Heart left ventricle (tissue), 16 donors: Measurements from ENCODE around the gene SLX4IP. TPM values are rescaled to one million over a fixed set of nuclear protein-coding genes. Genes with fewer than 3 reads are reported as not detected.

Source experiments
- ATAC-seq, 4 donors: fragments of 200-7000 bp; cut with Tn5 transposase; one replicate each; pipeline ENCODE4 v1.9.1; 2020 to 2022; ENCODE audit warnings: moderate library complexity in 4 of 4, mild to moderate bottlenecking in 3 of 4, moderate number of reproducible peaks in 1 of 4
- DNase-seq, 5 donors: peaks; one replicate each; pipeline ENCODE4 v3.0.0-alpha.2; 2020
- H3K27ac ChIP-seq, 12 donors: fragments of 200-600 bp; sonication (generic) in 4 of 12; one replicate each; pipeline versions ENCODE4 v1.5.0 to v1.8.0; 2016 to 2022; ENCODE audit warnings: mild to moderate bottlenecking in 2 of 12
- H3K27me3 ChIP-seq, 9 donors: fragments of 200-600 bp; sonication (generic) in 2 of 9; one replicate each; pipeline versions ENCODE4 v1.5.1 to v1.8.0; 2016 to 2022; ENCODE audit warnings: mild to moderate bottlenecking in 3 of 9
- H3K36me3 ChIP-seq, 9 donors: fragments of 200-600 bp; sonication (generic) in 2 of 9; one replicate each; pipeline versions ENCODE4 v1.5.0 to v1.8.0; 2018 to 2022; ENCODE audit warnings: mild to moderate bottlenecking in 2 of 9
- H3K4me1 ChIP-seq, 12 donors: fragments of 200-600 bp; sonication (generic) in 4 of 12; one replicate each; pipeline versions ENCODE4 v1.5.0 to v1.8.0; 2016 to 2022; ENCODE audit warnings: mild to moderate bottlenecking in 3 of 12
- H3K4me3 ChIP-seq, 12 donors: fragments of 200-600 bp; sonication (generic) in 4 of 12; one replicate each; pipeline versions ENCODE4 v1.5.0 to v1.8.0; 2017 to 2022; ENCODE audit warnings: mild to moderate bottlenecking in 9 of 12, moderate library complexity in 4 of 12
- H3K9me3 ChIP-seq, 12 donors: fragments of 200-600 bp; sonication (generic) in 4 of 12; one replicate each; pipeline versions ENCODE4 v1.5.0 to v1.8.0; 2016 to 2022; ENCODE audit warnings: mild to moderate bottlenecking in 1 of 12
- POLR2A ChIP-seq, 2 donors: fragments of 450-650 bp; IDR thresholded peaks; one replicate each; pipeline ENCODE4 v1.6.1; 2017; ENCODE audit warnings: antibody characterized with exemption in 2 of 2, mild to moderate bottlenecking in 2 of 2, moderate library complexity in 2 of 2
- WGBS, 4 donors: extraction: QIAGEN DNeasy Blood & Tissue Kit in 2 of 4; methylation state at CpG; one replicate each; pipeline versions ENCODE4 v1.1.5 to v1.1.7; 2013 to 2018; 5-methylcytosine and 5-hydroxymethylcytosine counted together
- intact Hi-C, 10 donors: fragments of 100-400 bp; cut with DNase I; formaldehyde crosslinking; loops; one replicate each; pipeline versions ENCODE4 v1.11.1 to v1.14.2; 2022
- polyA plus RNA-seq, 2 donors: library from polyadenylated mRNA; stranded (reverse); fragments of 200-250 nt; gene quantifications; one replicate each; pipeline ENCODE4 v1.2.3, GENCODE V29; 2013
- total RNA-seq, 9 donors: library from RNA; depleted of rRNA in 2 of 9; stranded (reverse); fragments of >200 nt in 2 of 9; fragmentation: NEBNext Ultra II Directional in 3 of 9; extraction: Animal tissue kit (Norgen Biotek cat#: 25700) in 3 of 9; gene quantifications; one replicate each; pipeline versions ENCODE4 v1.1.0 to v1.2.4, GENCODE V29; 2016 to 2023
- TF ChIP-seq, protein P1 (sequence below), 12 donors: fragments of 200-600 bp; sonication (generic) in 4 of 12; IDR thresholded peaks; one replicate each; pipeline versions ENCODE4 v1.5.0 to v1.8.0; 2018 to 2022; ENCODE audit warnings: antibody characterized with exemption in 12 of 12, mild to moderate bottlenecking in 5 of 12
- donor health status: ischemic (EF 13 %, LVEDD 7.1; RV severe dilation, severe dysfunction).
- donor health status: healthy with polysubstance abuse.
- donor health status: DM: no; HTN: yes; CAD: no.
- donor health status: DM: no; HTN: no; CAD: no.
- donor health status: ischemic (EF 25% LVEDD 6.9; RV normal size, moderate dysfunction).
- donor health status: ischemic (EF 25% LVEDD 5.7; RV mildly dilated, moderate dysfunction).
- donor health status: healthy.
- donor health status: DM: yes; HTN: yes; CAD: no.
- donor health status: ischemic (EF 35%, LVEDD 5.7; RV mildly dilated, moderate dysfunction).
- donor health status: nonischemic (EF 11% LVEDD 7.7; RV severe dilation, severe dysfunction).
- donor health status: DM: yes; HTN: yes; CAD: no.
- donor health status: PGD.
- donor health status: ischemic (EF 29% LVEDD 5.4; RV normal size, mild dysfunction).
- donor health status: nonischemic (EF 23%, LVEDD 6.1; RV moderate dilation, normal function).

SLX4IP gene
- total and polyA plus RNA-seq, 11 donors = 1.1 to 4.3 (median 2.4) TPM

DNA sequence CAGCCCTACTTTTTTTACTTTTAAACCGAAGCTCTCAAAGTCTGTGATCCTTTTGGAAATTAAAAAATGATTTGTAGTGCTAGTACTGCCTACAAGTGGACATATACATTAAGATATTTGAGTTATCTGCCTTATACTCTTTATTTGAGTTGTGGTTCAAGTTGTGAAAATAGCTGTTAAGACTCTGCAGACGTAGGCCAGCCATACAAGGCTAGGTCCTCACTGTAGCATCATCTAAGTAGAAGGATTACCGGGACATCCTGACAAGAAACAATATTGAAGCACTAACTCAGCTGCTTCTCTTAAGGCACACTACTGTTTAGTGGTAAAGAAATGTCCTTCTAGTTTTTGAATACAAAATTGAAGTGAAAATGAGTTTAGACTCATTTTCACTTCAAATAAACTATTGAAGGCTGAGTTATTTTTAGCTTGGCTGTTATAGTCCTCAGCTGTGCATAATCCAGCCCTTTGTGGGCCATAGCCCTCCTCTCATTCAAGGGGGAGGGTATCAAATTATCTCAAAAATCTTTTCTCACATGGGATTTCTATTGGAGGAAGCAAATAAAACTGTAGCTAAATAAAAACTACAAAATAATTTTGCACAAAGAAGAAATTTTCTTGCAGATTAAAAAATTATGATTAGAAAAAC, 170.6 kb downstream of the SLX4IP start:
- DNase-seq (no peak), ATAC-seq (no peak)
- H3K27ac ChIP-seq = peak overlapping the region in 11 of 12 donors; percentile 48 to 77 (median 70)
- H3K27me3 ChIP-seq = no peaks in the 10 kb centered on the region
- H3K4me3 ChIP-seq = no peak overlapping the region
- H3K36me3 ChIP-seq = peaks cover 0 to 5% (median 0%) of the 10 kb centered on the region in 9 donors
- TF ChIP-seq, protein P1, sequence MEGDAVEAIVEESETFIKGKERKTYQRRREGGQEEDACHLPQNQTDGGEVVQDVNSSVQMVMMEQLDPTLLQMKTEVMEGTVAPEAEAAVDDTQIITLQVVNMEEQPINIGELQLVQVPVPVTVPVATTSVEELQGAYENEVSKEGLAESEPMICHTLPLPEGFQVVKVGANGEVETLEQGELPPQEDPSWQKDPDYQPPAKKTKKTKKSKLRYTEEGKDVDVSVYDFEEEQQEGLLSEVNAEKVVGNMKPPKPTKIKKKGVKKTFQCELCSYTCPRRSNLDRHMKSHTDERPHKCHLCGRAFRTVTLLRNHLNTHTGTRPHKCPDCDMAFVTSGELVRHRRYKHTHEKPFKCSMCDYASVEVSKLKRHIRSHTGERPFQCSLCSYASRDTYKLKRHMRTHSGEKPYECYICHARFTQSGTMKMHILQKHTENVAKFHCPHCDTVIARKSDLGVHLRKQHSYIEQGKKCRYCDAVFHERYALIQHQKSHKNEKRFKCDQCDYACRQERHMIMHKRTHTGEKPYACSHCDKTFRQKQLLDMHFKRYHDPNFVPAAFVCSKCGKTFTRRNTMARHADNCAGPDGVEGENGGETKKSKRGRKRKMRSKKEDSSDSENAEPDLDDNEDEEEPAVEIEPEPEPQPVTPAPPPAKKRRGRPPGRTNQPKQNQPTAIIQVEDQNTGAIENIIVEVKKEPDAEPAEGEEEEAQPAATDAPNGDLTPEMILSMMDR (IDR thresholded peaks at IDR 0.05) = no peak
- no peak for TF ChIP-seq POLR2A (IDR thresholded peaks at IDR 0.05)
- 91 to 95% (median 93%) methylated on average over 3 of the region's 3 CpGs for WGBS, 4 donors
- intact Hi-C loops = no loop called here
- peaks cover 0 to 11% (median 0%) of the 10 kb centered on the region in 12 donors for H3K9me3 ChIP-seq
- peaks cover 0 to 60% (median 10%) of the 10 kb centered on the region in 12 donors for H3K4me1 ChIP-seq

DNA sequence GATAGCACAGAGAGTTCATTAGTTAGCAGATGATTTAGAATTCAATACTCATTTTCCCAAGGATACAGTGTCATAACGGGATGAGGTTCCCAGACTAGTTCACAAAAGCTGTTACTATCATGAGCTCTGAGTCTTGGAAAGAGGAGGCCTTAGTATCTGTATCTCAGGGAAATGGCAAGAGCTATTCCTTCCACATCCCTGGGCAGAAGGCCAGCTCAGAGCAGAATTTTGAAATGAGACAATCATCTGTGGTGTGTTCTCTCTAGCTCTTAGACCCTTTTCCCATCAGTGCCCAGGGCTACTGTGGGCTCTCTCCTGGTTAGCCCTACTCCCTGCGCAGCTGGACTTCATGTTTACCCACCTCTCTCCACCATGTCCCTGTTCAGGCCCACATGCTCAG, 174.2 kb downstream of the SLX4IP start:
- DNase-seq (peak in 4 of 5 donors; percentile 69 to 83 (median 74)), ATAC-seq (peak; percentile 32 to 73 (median 68))
- TF ChIP-seq, protein P1 (IDR thresholded peaks at IDR 0.05) = no peak
- TF ChIP-seq POLR2A (IDR thresholded peaks at IDR 0.05) = no peak
- peaks cover 0 to 11% (median 0%) of the 10 kb centered on the region in 12 donors for H3K9me3 ChIP-seq
- intact Hi-C loops = no loop called here
- peak overlapping the region; percentile 66 to 96 (median 76) for H3K27ac ChIP-seq
- H3K4me1 ChIP-seq = peaks cover 0 to 52% (median 6%) of the 10 kb centered on the region in 12 donors
- no peaks in the 10 kb centered on the region for H3K27me3 ChIP-seq
- 66 to 81% (median 79%) methylated on average over 2 of the region's 2 CpGs for WGBS, 4 donors
- H3K4me3 ChIP-seq = no peak overlapping the region
- H3K36me3 ChIP-seq = peaks cover 0 to 4% (median 0%) of the 10 kb centered on the region in 9 donors

DNA sequence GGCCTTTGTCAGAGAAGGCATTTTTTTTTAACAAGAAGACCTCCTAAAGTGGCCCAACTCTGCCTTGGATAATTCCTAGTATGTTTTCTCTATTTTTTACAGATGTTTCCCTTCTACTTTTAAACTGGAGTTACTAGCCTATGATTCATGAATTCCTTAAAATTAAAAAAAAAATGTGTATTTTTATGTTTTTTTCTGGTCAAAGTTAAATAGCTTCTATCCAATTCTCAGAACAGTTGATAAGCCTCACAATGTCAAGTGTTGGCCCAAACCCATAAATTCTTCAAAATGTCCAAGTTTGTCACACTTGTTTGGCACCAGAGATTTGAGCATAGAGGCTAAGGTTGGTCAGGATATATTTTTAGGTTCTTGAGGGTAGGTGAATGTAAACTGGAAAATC, 174.7 kb downstream of the SLX4IP start:
- H3K4me3 ChIP-seq = no peak overlapping the region
- peak overlapping the region; percentile 66 to 96 (median 76) for H3K27ac ChIP-seq
- H3K36me3 ChIP-seq = peaks cover 0 to 5% (median 0%) of the 10 kb centered on the region in 9 donors
- ATAC-seq = peak in 2 of 4 donors; percentile 49 to 52
- H3K27me3 ChIP-seq = no peaks in the 10 kb centered on the region
- intact Hi-C loops = loop anchor here in 1 of 10 donors (5.0 kb wide), 2 partner anchors 63 to 663 kb away; partner anchors contain the start of gene JAG1
- TF ChIP-seq POLR2A (IDR thresholded peaks at IDR 0.05) = no peak
- TF ChIP-seq, protein P1 (IDR thresholded peaks at IDR 0.05) = no peak
- no peak for DNase-seq
- H3K4me1 ChIP-seq = peaks cover 0 to 48% (median 6%) of the 10 kb centered on the region in 12 donors
- peaks cover 0 to 11% (median 0%) of the 10 kb centered on the region in 12 donors for H3K9me3 ChIP-seq

DNA sequence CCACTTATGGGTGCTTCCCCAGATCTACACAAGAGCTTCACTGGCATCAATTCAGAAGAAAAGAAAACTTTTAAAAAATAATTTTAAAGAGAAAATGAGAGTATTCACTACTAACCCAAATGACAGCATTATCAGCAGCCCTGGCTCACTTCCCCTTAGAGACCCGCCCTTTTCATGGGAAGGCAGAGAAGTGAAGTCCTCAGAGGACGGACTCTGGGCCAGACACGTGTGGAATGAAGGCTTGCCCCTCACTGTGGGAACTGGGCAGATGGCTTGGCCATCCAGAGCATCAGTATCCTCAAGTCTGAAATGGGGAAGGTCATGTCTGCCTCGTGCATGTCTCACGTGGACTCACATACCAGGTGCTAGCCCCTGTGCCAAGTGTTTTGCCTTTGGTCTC, 175.1 kb downstream of the SLX4IP start:
- no peaks in the 10 kb centered on the region for H3K27me3 ChIP-seq
- peaks cover 0 to 5% (median 0%) of the 10 kb centered on the region in 9 donors for H3K36me3 ChIP-seq
- intact Hi-C loops = loop anchor here in 1 of 10 donors (5.0 kb wide), 2 partner anchors 62 to 662 kb away; partner anchors contain the start of gene JAG1
- WGBS, 4 donors = 55 to 74% (median 59%) methylated on average over 5 of the region's 5 CpGs
- peak; percentile 14 to 66 (median 60) for ATAC-seq
- H3K4me3 ChIP-seq = no peak overlapping the region
- peaks cover 0 to 9% (median 0%) of the 10 kb centered on the region in 12 donors for H3K9me3 ChIP-seq
- peak overlapping the region in 11 of 12 donors; percentile 14 to 96 (median 78) for H3K27ac ChIP-seq
- TF ChIP-seq, protein P1 (IDR thresholded peaks at IDR 0.05) = no peak
- no peak for TF ChIP-seq POLR2A (IDR thresholded peaks at IDR 0.05)
- peak; percentile 36 to 74 (median 50) for DNase-seq
- H3K4me1 ChIP-seq = peaks cover 0 to 43% (median 6%) of the 10 kb centered on the region in 12 donors
